Activated CD4-positive, alpha-beta T cell treated with anti-CD3 and anti-CD28 coated beads, Interleukin-2, amount 50 U/mL, for 16 hours (primary cell): ENCODE results near the gene CROCC.
"Not testable (repeated sequence)": the region's sequence is repeated elsewhere in the genome, so short reads cannot be mapped to it uniquely, and the experiment has no call there.

Experiments
- DNase-seq: peaks from one replicate; pipeline ENCODE4 v3.0.0-alpha.2; 2020

The CROCC gene

DNA sequence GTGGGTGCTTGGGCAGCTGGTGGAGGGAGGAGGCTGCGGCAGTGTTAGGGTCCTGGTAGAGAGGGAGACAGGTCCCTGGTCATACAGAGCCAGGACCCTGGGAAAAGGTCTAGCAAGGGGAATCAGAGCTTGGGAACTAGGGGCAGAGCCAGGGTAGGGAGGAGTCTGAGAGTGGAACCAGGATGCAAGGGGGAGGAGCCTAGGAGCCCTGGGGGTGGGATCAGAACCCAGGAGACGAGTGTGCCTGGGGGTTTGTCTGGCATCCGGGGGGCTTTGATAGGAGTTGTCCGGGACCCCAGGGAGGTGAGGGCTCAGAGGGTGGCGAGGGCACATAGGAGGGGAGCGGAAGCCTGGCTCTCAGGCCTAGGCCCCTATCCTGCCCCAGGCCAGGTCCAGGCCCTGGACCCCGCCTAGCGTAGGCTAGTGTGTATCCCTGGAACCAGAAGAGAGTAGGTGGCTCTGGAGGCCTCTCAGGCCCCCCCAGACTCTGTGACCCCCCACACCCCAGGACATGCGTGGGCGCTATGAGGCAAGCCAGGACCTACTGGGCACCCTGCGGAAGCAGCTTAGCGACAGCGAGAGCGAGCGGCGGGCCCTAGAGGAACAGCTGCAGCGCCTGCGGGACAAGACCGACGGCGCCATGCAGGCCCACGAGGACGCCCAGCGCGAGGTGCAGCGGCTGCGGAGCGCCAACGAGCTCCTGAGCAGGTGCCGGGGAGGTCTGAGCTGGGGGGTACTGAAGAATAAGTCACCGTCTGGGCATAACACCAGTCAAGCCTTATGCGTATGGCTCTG is 17.9 kb downstream of the CROCC start:
- not testable (repeated sequence) for DNase-seq

GRCh38 chr1:16944038-16944437 is 22.3 kb downstream of the CROCC start:
- DNase-seq = no peak

- DNase-seq = not testable (repeated sequence)
These were observed 23.8 kb downstream of the CROCC start for GRCh38 chr1:16945512-16945911.

DNA sequence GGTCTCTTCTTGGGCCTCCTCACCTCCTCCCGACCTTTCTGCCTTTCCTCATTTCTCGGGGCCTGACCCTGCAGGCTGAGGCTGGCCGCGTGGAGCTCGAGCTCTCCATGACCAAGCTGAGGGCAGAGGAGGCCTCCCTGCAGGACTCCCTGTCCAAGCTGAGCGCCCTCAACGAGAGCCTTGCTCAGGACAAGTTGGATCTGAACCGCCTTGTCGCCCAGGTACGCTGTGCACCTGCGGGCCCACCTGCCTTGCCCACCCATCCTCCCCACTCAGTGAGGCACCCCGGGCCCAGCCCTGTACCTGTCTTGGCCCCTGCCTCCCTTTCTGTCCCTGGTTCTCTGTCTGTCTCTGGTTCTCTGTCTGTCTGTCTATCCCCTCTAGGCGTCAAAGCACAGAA is 24.5 kb downstream of the CROCC start:
- DNase-seq = not testable (repeated sequence)

GRCh38 chr1:16946646-16947045 is 24.9 kb downstream of the CROCC start:
- no peak for DNase-seq

DNA sequence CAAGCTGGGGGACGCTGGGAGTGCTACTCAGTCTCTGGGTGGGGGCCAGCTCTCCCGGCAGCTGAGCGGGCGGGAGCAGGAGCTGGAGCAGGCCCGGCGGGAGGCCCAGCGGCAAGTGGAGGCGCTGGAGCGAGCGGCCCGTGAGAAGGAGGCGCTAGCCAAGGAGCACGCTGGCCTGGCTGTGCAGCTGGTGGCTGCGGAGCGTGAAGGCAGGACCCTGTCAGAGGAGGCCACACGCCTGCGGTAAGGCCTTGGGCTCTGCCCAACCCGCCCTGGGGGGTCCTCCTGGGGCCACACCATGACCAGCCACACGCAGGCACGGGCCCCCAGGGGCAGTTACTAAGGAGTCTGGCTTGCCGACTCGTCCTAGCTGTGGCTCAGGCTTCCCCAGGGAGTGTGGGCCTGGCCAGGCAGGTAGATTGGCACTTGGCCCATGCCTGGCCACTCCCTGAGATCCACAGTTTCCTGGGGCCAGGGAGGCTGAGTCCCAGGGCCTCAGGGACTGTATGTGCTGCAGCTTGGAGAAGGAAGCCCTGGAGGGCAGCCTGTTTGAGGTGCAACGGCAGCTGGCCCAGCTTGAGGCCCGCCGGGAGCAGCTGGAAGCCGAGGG is 26.7 kb downstream of the CROCC start:
- DNase-seq = not testable (repeated sequence)

GRCh38 chr1:16949026-16949425 is 27.3 kb downstream of the CROCC start:
- not testable (repeated sequence) for DNase-seq

DNA sequence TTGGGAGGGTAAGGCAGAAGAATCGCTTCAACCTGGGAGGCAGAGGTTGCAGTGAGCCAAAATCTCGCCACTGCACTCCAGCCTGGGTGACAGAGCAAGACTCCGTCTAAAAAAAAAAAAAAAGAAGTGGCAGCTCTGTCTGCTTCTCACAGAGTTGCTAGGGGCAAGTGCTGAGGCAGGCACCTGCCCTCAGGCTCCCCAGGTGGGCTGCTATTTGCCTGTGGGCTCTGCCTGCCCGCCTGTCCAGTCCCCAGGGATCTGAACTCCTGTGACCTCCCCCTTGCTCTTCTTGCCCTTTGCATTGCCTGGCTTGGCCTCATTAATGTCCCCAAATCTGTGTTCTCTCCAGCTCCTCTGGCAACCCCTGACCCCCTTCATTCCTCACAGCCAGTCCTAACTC is 30.6 kb downstream of the CROCC start:
- not testable (repeated sequence) for DNase-seq

- no peak for DNase-seq
These were observed 32.8 kb downstream of the CROCC start for GRCh38 chr1:16954579-16954978.

DNA sequence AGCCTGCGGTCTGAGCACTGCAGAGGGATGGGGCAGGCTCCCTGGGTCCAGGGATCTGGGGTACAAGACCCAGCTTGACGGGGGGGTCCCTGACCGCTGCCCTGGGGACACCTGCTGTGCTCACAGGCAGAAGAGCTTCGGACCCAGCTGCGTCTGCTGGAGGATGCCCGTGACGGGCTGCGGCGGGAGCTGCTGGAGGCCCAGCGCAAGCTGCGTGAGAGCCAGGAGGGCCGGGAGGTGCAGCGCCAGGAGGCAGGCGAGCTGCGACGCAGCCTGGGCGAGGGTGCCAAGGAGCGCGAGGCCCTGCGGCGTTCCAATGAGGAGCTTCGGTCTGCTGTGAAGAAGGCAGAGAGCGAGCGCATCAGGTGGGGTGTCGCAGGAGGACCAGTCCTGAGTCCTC is 33.5 kb downstream of the CROCC start:
- DNase-seq = no peak

GRCh38 chr1:16956775-16957174 is 35.0 kb downstream of the CROCC start:
- DNase-seq = no peak

DNA sequence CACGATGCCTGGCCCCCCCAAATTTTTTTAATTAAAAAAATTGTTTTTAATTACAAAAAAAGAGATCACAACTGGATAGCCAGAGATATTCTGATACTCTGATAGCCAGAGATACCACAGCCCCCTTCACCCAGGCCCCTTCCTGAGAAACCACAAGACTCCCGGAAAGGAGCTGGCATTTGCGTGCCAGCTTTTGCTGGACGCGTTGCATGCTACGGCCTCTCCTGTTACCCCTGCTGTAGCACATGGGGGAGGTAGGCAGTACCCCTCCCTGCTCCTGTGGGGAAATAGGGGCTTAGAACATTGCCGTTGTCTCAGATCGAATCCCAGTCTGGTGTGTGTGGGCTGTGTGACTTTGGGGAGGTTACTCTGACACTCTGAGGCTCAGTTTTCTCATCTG is 36.0 kb downstream of the CROCC start:
- no peak for DNase-seq

- no peak for DNase-seq
These were observed 36.7 kb downstream of the CROCC start for GRCh38 chr1:16958475-16958874.

- DNase-seq = peak; percentile 86
These were observed 39.0 kb downstream of the CROCC start for GRCh38 chr1:16960560-16961296.

GRCh38 chr1:16961297-16962133 is 39.8 kb downstream of the CROCC start:
- DNase-seq = no peak

- DNase-seq = not testable (repeated sequence)
These were observed 42.4 kb downstream of the CROCC start for GRCh38 chr1:16964169-16964568.

DNA sequence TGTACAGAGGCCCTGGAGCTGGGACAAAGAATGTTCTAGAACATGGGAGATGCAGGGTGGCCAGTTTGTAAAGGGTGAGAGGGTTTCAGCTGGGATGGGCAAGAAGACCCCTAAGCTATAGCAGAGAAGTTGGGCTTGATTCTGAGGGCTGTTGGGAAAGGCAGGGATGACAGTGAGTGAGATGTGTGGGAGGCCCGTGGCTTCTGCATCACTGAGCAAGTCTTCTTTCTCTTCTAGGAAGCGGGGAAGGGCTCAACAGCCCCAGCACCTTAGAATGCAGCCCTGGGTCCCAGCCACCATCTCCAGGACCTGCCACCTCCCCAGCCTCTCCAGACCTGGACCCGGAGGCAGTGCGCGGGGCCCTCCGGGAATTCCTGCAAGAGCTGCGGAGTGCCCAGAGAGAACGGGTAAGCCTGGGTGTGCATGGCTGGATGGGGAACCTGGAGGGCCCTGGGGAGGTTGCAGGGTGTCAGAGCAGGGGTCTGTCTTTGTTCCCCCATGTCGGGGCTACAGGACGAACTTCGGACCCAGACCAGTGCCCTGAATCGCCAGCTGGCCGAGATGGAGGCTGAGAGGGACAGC is 43.8 kb downstream of the CROCC start:
- no peak for DNase-seq

DNA sequence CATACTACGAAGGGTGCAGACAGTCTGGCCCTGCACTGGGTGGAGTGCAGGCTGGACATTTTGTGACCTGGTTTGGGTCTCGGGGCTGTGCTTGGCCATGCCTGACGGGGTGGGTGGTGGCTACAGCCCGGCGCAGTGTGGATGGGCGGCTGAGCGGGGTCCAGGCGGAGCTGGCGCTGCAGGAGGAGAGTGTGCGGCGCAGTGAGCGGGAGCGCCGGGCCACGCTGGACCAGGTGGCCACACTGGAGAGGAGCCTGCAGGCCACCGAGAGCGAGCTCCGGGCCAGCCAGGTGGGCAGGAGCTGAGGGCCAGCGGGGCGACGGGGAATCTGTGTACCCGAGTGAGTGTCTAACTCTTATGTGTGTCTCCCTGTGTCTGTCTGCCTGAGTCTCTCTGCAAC is 44.6 kb downstream of the CROCC start:
- DNase-seq = no peak

DNA sequence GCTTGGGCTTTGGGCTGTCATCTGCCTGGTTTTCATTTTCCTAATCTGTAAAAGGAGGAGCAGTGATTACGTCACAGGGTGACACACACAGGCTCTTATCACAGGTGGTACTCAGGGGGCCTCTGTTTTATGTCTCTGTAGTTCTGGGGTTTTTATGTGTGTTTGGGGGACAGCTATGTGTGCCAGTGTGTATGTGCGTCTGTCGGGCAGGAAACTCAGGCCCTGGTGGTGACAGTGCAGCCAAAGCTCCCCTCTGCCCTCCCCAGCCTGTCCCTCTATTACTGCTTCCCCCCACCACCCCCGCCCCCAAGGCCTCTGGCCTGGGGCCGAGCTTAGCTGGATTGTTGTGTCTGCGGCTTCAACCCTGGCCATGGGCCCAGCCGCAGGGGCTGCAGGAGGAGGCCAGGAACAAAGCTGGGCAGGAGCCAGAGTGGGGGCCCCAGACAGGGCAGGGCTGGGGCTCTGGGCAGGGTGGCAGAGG is 45.4 kb downstream of the CROCC start:
- DNase-seq = no peak

GRCh38 chr1:16967962-16968361 is 46.2 kb downstream of the CROCC start:
- DNase-seq = no peak

DNA sequence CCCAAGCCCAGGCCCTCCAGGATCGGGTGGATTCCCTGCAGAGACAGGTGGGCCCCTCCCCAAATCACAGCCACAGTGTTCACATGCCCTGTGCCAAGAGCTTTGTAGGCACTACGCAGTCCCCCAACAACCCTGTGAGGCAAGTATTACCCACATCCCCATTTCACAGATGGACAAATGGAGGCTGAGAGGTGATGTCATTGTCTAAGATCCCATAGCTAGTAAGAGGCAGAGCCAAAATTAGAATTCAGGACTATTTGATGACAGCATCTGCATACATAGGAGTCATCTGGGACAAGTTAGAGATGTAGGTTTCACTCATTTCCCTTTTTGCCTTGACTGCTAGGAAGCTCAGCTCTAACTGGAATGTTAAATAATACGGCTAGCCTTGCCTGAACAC is 46.6 kb downstream of the CROCC start:
- DNase-seq = no peak

GRCh38 chr1:16969057-16969611 is 47.4 kb downstream of the CROCC start:
- DNase-seq = no peak
